B cell (primary cell): ENCODE data around the gene CHMP1A. TPM values are rescaled to one million over a fixed set of nuclear protein-coding genes. Genes with fewer than 3 reads are reported as not detected.

Experiments used
- ATAC-seq: fragments of 200-7000 bp; cut with Tn5 transposase; one replicate; pipeline ENCODE4 v1.10.0; 2021; ENCODE audit warnings: low read depth, mild to moderate bottlenecking, moderate number of reproducible peaks, moderate library complexity
- CTCF ChIA-PET: fragments of 350-600 bp; sonication (Branson Sonifier 250); formaldehyde crosslinking; loops from one replicate; lab custom pipeline; 2021; ENCODE audit warnings: antibody characterized with exemption, inconsistent platforms; lab: Charles Lee
- POLR2A ChIA-PET: fragments of 350-600 bp; sonication (Branson Sonifier 250); formaldehyde crosslinking; loops from one replicate; lab custom pipeline; 2021; ENCODE audit warnings: antibody characterized with exemption; lab: Charles Lee
- DNase-seq: peaks from one replicate; pipeline ENCODE4 v3.0.0; 2013
- H2AFZ ChIP-seq: 2 replicates; pipeline ENCODE4 v1.6.1; 2012; ENCODE audit warnings: mild to moderate bottlenecking, low read depth, low read length; ENCODE audit not compliant: insufficient read depth, poor library complexity, severe bottlenecking
- H3K27ac ChIP-seq, 2 donors: 1 replicate in 1 of 2; 2 replicates in 1 of 2; pipeline ENCODE4 v1.5.1; 2012 to 2013; ENCODE audit warnings: low read length in 2 of 2, mild to moderate bottlenecking in 2 of 2, moderate library complexity in 1 of 2
- H3K27me3 ChIP-seq, 4 experiments: fragments of 200-600 bp in 1 of 4; sonication (generic) in 1 of 4; replicated peaks in 1 of 4; 1 replicate in 2 of 4; 2 replicates in 2 of 4; pipeline versions ENCODE4 v1.6.1 to v1.7.0; 2013 to 2016; ENCODE audit warnings: low read length in 3 of 4, mild to moderate bottlenecking in 2 of 4, mixed read lengths in 1 of 4, moderate library complexity in 1 of 4; ENCODE audit not compliant: insufficient read depth in 4 of 4, control insufficient read depth in 3 of 4; ENCODE audit errors: control extremely low read depth in 1 of 4
- H3K36me3 ChIP-seq, 2 experiments: replicated peaks in 1 of 2; 1 replicate in 1 of 2; 2 replicates in 1 of 2; pipeline versions ENCODE4 v1.6.1 to v1.7.1; 2013; ENCODE audit warnings: low read length in 1 of 2; ENCODE audit not compliant: insufficient read depth in 2 of 2, control insufficient read depth in 1 of 2; ENCODE audit errors: control extremely low read depth in 1 of 2, extremely low read depth in 1 of 2
- H3K4me1 ChIP-seq, 2 donors: fragments of 200-600 bp in 1 of 2; sonication (generic) in 1 of 2; 1 replicate in 1 of 2; 2 replicates in 1 of 2; pipeline versions ENCODE4 v1.5.1 to v1.6.1; 2013 to 2017; ENCODE audit warnings: low read length in 2 of 2; ENCODE audit not compliant: control insufficient read depth in 2 of 2, insufficient read depth in 2 of 2
- H3K4me2 ChIP-seq: replicated peaks from 2 replicates; pipeline ENCODE3; 2012; ENCODE audit warnings: mild to moderate bottlenecking, low read depth, low read length; ENCODE audit not compliant: poor library complexity, severe bottlenecking
- H3K4me3 ChIP-seq, 5 experiments: fragments of 200-600 bp in 1 of 5; sonication (generic) in 1 of 5; 1 replicate in 3 of 5; 2 replicates in 2 of 5; pipeline versions ENCODE4 v1.5.1 to v1.7.0; 2011 to 2016; ENCODE audit warnings: low read length in 4 of 5, mild to moderate bottlenecking in 4 of 5, low read depth in 2 of 5, control low read depth in 1 of 5, moderate library complexity in 1 of 5; ENCODE audit not compliant: insufficient read depth in 1 of 5; ENCODE audit errors: control extremely low read depth in 1 of 5, extremely low read depth in 1 of 5
- H3K79me2 ChIP-seq: fragments of 200-600 bp; sonication (generic); one replicate; pipeline ENCODE4 v1.6.0; 2016; ENCODE audit warnings: low read length; ENCODE audit not compliant: control insufficient read depth, insufficient read depth
- H3K9ac ChIP-seq: fragments of 200-600 bp; sonication (generic); 2 replicates; pipeline ENCODE4 v1.6.1; 2017; ENCODE audit warnings: mild to moderate bottlenecking, low read length, moderate library complexity
- H3K9me3 ChIP-seq, 3 donors: one replicate each; pipeline versions ENCODE4 v1.6.1 to v1.7.1; 2013; ENCODE audit warnings: low read length in 2 of 3; ENCODE audit not compliant: control insufficient read depth in 2 of 3, insufficient read depth in 1 of 3; ENCODE audit errors: control extremely low read depth in 1 of 3
- H4K20me1 ChIP-seq: 2 replicates; pipeline ENCODE4 v1.6.0; 2012; ENCODE audit warnings: mild to moderate bottlenecking, low read length; ENCODE audit not compliant: insufficient read depth, control insufficient read depth, poor library complexity, severe bottlenecking
- H3K27ac Mint-ChIP-seq: one replicate; pipeline ENCODE4 v1.8.0; 2021; ENCODE audit warnings: mixed read lengths
- H3K27me3 Mint-ChIP-seq: one replicate; pipeline ENCODE4 v1.8.0; 2021; ENCODE audit warnings: mixed read lengths
- H3K4me1 Mint-ChIP-seq: one replicate; pipeline ENCODE4 v1.8.0; 2021; ENCODE audit warnings: mixed read lengths
- H3K4me3 Mint-ChIP-seq: one replicate; pipeline ENCODE4 v1.8.0; 2021; ENCODE audit warnings: mixed read lengths
- H3K9me3 Mint-ChIP-seq: one replicate; pipeline ENCODE4 v1.8.0; 2022; ENCODE audit warnings: mixed read lengths; ENCODE audit not compliant: insufficient read depth
- CTCF ChIP-seq: fragments of 200-600 bp; IDR thresholded peaks from one replicate; pipeline ENCODE4 v1.8.0; 2022; ENCODE audit warnings: antibody characterized with exemption, mild to moderate bottlenecking
- EZH2 ChIP-seq: IDR thresholded peaks from 2 replicates; pipeline ENCODE4 v1.6.1; 2012; ENCODE audit warnings: borderline replicate concordance, low read depth, mild to moderate bottlenecking, moderate library complexity, low read length; ENCODE audit not compliant: insufficient read depth, poor library complexity, severe bottlenecking
- WGBS: methylation state at CpG from one replicate; pipeline ENCODE4 v1.1.5; 2013; ENCODE audit warnings: missing lambda C conversion rate; ENCODE audit not compliant: insufficient coverage; 5-methylcytosine and 5-hydroxymethylcytosine counted together
- intact Hi-C: fragments of 100-400 bp; cut with micrococcal nuclease; formaldehyde crosslinking; loops from one replicate; pipeline ENCODE4 v1.10.0; 2022
- polyA plus RNA-seq: library from polyadenylated mRNA; depleted of rRNA; stranded (reverse); fragments of >200 nt; gene quantifications from 2 replicates; pipeline ENCODE4 v1.2.3, GENCODE V29; 2012
- total RNA-seq, 2 donors: library from RNA; stranded (reverse); fragments of 120-200 nt in 1 of 2; gene quantifications; 1 replicate in 1 of 2; 2 replicates in 1 of 2; pipeline versions ENCODE4 v1.2.3 to v1.2.4, GENCODE V29; 2013 to 2022

CHMP1A gene
- total and polyA plus RNA-seq, 2 donors (not counting 1 experiment from before 2014, with no cell fraction given) = 80.4 to 88.1 TPM

- no peaks in the 10 kb centered on the region for H3K27me3 Mint-ChIP-seq
- no peak overlapping the region for H3K9ac ChIP-seq
- peaks cover 0 to 9% (median 0%) of the 10 kb centered on the region in 3 donors for H3K9me3 ChIP-seq
- peaks cover 0 to 5% (median 0%) of the 10 kb centered on the region in 4 experiments for H3K27me3 ChIP-seq
- no peaks in the 10 kb centered on the region for H3K4me1 ChIP-seq
- H3K4me2 ChIP-seq = no peak overlapping the region
- WGBS = 91% methylated on average over 16 of the region's 19 CpGs
- peaks cover 1% of the 10 kb centered on the region for H3K4me1 Mint-ChIP-seq
- H3K4me3 ChIP-seq = no peak overlapping the region
- DNase-seq = no peak
- no peak overlapping the region for H2AFZ ChIP-seq
- no peaks in the 10 kb centered on the region for H4K20me1 ChIP-seq
- ChIA-PET CTCF (interaction anchor here (0.9 kb wide), 1 partner anchor 25 kb away, joined by 3 read pairs; the partner anchor contains the start of genes CHMP1A and SPATA33), POLR2A (interaction anchor here (0.6 kb wide), 1 partner anchor 1063 kb away, joined by 4 read pairs; the partner anchor contains the start of gene ZC3H18)
- no peaks in the 10 kb centered on the region for H3K79me2 ChIP-seq
- no peak for ATAC-seq
- H3K36me3 ChIP-seq = no peaks in the 10 kb centered on the region
- H3K9me3 Mint-ChIP-seq = no peaks in the 10 kb centered on the region
- no peak overlapping the region for H3K4me3 Mint-ChIP-seq
- intact Hi-C loops = no loop called here
- H3K27ac ChIP-seq = no peak overlapping the region
- no peak for TF ChIP-seq EZH2
- TF ChIP-seq CTCF = no peak
- no peak overlapping the region for H3K27ac Mint-ChIP-seq
These were observed 24.4 kb downstream of the CHMP1A start for GRCh38 chr16:89633064-89633631.

DNA sequence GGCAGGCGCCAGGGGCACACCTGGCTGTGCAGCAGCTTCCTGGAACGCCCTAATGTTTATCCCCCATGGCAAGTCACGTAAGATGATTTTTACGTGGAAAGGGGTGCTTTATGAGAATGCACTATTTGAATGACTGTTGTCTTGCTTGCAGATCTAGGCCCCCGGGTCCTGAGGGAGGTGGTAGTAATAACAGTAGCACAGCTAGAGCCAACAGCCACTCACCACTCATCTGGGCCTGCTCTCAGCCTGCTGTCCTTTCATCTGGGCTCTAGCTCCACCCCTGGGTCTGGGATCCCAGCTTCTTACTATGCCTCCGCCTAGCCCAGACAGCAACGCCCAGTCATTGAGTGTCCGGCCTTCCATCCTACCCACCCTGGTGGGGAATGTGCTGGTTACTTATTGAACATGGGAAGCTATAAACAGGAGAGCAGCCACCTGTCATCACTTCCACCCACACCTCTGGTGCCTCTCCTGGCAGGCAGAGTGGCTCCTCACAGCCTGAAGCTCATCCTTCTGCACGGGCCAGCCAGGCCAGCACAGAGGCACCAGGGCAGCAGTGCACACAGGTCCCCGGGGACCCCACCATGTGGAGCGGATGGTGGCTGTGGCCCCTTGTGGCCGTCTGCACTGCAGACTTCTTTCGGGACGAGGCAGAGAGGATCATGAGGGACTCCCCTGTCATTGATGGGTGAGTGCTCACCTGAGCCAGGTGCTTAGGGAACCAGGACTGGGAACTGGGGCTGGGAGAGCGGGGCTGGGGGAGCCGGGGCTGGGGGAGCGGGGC lies 27.5 kb downstream of the CHMP1A start:
- 82% methylated on average over 11 of the region's 17 CpGs for WGBS
- no peak overlapping the region for H3K9ac ChIP-seq
- POLR2A ChIA-PET = no interaction called here

More for the DNA sequence above, 27.5 kb downstream of the CHMP1A start:
- Mint-ChIP-seq H3K27me3 (no peaks in the 10 kb centered on the region), H3K4me1 (peaks cover 1% of the 10 kb centered on the region), H3K4me3 (no peak overlapping the region), H3K27ac (no peak overlapping the region), H3K9me3 (no peaks in the 10 kb centered on the region)
- TF ChIP-seq EZH2 = no peak
- no peak for TF ChIP-seq CTCF
- Histone ChIP-seq H2AFZ (no peak overlapping the region), H3K9me3 (peaks cover 0 to 9% (median 0%) of the 10 kb centered on the region in 3 donors), H3K27ac (no peak overlapping the region), H3K4me2 (no peak overlapping the region), H3K4me3 (no peak overlapping the region), H3K36me3 (no peaks in the 10 kb centered on the region), H3K79me2 (no peaks in the 10 kb centered on the region), H3K27me3 (peaks cover 0 to 2% (median 0%) of the 10 kb centered on the region in 4 experiments), H3K4me1 (no peaks in the 10 kb centered on the region), H4K20me1 (no peaks in the 10 kb centered on the region)
- intact Hi-C loops = no loop called here
- no peak for DNase-seq
- ATAC-seq = no peak
- CTCF ChIA-PET = no interaction called here
